ENCODE measurements around the gene ZSCAN5A.
A peak's percentile ranks its signal among the peaks of the same experiment; 100 is the strongest.
"Not testable (repeated sequence)": the region's sequence is repeated elsewhere in the genome, so short reads cannot be mapped to it uniquely, and the experiment has no call there.

Gene ZSCAN5A, protein sequence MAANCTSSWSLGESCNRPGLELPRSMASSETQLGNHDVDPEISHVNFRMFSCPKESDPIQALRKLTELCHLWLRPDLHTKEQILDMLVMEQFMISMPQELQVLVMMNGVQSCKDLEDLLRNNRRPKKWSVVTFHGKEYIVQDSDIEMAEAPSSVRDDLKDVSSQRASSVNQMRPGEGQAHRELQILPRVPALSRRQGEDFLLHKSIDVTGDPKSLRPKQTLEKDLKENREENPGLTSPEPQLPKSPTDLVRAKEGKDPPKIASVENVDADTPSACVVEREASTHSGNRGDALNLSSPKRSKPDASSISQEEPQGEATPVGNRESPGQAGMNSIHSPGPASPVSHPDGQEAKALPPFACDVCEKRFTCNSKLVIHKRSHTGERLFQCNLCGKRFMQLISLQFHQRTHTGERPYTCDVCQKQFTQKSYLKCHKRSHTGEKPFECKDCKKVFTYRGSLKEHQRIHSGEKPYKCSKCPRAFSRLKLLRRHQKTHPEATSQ

DNA sequence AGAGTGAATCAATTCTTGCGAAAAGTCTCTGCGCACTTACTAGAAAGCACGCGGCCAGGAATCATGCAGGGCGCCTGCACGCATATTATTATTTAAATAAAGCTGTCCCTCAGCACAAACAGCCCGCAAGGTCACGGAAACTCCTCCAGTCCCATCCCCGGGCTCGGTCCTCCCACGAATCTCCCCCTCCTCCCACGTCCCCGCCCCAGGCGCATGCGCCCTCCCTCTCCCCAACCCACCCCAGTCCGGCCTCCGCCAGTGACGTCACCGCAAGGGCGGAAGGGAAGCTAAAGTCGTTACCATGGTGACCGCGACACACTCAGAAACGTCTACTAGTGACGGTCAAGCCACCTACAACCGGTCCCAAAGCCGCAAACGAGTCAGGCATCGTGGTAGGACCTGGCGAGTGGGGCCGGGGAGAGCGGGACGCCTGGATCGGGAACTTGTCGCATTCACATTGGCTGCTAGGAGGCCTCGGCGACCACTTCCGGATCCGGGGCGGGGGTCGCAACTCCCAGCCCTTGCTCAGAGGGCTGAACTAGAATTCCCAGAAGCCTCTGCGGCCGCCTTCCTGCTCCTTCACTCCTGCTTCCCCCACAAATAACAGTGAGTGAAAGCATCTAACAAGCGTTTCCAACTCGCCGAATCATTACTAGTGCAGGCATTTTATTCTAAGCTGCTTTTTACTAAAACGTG, at the start of gene ZSCAN5A:
ZSCAN5A (minus strand) TSS at position 459 of the 696 bp plus-strand sequence. CDS start 89,793 bp downstream, outside the sequence.
- DNase-seq, result peak; percentile 99

DNA sequence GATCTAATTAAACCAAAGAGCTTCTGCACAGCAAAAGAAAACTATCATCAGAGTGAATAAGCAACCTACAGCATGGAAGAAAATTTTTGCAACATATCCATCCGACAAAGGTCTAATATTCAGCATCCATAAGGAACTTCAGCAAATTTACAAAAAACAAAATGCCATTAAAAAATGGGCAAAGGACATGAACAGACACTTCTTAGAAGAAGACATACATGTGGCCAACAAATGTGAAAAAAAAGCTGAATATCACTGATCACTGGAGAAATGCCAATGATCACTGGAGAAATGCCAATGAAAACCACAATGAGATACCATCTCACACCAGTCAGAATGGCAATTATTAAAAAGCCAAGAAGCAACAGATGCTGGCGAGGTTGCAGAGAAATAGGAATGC, 46.2 kb upstream of the ZSCAN5A start:
- DNase-seq, result no peak

DNA sequence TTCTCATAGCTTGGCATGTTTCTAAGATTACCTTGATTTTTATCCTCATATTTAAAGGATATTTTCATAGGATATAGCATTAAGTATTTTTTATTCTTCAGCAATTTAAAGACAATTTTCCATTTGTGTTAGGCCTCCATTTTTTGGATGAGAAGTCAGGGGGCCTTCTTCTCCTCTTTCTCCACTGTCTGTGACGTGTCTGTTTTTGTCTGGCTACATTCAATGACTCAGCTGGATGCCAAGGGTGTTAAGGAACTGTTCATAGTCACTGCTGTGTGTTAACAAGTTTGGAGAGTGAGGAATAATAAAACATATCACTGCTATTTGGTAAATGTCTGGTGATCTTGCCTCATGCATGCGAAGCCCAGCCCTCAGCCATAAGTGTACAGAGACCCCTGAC, 42.3 kb upstream of the ZSCAN5A start:
- no peak for DNase-seq

DNA sequence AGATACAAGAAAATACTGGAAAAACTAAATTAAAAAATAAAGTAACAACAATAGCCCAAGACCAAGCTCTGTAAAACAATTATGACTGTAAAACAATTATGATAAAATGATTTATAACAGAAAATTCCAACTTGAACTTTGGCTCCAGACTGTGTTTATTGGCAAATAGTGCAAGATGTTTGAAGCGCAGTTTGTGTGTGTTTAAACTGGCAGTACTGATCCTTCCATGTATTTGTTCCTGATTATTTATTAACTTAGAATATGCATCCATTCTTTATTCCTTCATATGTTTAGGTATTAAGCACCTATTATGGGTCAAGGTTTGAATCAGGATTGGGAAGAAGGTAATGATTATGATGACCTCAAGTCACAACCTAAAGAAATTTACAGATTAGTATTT, 40.9 kb upstream of the ZSCAN5A start:
- DNase-seq, result no peak

DNA sequence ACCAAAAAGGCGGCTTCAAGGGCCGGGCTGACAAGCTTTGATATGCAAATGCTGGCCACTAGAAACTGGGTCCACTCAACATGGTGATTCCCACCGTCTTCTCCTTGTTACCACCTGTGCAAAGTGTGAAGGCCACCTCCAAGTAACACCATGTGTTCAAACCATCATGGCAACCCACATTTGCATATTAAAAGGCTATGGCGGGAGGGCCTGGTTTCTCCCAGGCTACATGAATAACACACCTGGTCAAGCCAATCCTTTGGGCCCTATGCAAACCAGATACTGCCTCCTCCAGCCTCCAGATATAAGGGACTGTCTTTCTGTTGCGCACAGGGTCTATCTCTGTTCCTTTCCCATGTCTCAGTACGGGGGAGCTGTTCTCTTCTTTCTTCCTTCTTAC, 36.6 kb upstream of the ZSCAN5A start:
- DNase-seq, result no peak

DNA sequence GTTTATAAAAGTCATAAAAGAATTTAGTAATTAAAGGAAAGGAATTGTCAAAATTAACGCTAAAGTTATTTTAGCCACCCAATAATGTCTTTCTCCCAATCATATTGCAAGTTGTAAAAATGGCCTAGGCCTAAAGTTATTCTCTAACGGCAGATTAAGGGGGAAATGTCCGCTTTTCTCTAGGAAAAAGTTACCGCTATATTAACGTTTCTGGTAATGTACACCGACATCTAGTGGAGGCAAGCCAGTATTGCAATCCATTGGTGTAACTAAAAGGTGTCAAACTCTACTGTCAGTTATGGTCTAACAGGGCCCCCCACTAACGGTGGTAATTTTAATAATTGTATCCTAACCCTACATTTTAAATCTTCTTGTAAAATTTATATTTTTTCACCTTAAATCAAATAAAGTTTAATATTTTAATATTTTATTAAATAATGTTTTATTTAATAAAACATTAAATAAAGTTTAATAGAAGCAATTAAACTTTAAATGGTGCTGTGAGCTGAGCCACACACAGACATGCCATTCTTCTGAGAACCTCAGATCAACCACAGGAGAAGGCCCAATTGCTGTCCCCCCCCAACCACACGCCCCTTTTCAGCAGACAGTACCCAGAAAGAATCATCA, 35.9 kb upstream of the ZSCAN5A start:
- DNase-seq, result peak; percentile 60

DNA sequence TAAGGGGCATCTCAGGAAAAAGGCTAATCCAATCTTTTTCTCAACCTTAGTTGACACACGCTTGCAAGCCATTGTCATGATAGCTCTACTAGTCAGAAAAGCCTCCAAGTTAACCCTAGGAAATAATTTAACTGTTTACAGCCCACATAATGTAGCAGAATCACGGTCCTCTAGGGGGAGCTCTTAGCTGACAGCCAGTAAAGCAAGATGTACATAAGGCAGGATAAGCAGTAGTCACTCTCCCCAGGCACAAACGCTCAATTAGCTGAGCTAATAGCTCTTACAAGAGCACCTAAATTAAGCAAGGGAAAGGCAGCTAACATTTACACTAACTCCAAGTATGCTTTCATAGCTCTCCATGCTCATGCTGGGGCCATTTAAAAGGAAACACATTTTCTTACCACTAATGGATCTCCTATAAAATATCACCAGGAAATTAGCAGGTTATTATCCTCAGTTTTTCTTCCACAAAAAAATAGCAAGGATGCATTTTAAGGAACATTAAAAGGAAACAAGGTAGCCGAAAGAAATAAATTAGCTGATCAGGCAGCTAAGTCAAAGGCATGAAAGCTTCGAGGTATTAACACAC, 33.7 kb upstream of the ZSCAN5A start:
- DNase-seq, result no peak

DNA sequence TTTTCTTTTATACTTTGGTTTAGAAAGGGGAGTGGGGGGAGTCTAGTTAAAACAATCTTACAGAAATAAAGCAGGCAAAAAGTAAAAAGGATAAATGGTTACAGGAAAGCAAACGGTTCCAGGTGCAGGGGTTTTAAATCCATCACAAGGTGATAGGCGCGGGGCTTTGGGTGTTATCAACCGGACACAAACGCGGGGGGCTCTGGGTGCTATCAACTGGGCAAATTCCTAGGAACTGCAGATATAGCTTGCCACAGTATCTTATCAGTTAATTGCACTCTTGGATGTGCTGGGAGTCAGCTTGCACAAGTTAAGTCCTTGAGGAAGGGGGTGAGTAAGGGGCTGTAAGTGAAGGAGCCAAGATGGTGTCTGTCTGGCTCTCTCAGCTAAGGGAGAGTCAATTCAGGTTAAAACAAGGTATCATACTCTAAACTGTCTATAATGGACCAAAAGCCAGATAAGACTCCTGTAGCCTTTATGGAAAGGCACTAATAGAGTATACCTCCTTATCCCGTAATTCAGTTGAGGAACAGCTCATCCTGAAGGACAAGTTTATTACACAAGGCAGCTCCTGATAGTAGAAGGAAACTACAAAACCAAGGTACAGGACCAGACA, 32.6 kb upstream of the ZSCAN5A start:
- DNase-seq, result no peak

DNA sequence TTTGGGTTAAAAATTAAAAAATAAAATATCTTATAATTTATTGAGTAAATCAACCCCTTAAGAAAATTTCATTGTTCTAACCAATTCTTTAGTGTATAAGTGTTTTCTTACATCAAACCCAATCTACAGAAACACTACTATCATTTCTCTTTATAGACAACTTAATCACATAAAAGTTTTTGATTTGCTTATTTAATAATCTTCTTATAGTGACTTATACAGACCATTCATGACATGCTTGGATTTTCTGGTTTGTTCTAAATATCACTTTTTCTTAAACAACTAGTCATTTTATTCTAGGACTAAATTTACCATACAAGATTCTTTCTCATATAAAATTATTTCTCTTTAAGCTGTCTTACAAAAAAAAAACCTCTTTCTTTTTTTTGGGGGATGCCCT, 27.3 kb upstream of the ZSCAN5A start:
- DNase-seq, result no peak

DNA sequence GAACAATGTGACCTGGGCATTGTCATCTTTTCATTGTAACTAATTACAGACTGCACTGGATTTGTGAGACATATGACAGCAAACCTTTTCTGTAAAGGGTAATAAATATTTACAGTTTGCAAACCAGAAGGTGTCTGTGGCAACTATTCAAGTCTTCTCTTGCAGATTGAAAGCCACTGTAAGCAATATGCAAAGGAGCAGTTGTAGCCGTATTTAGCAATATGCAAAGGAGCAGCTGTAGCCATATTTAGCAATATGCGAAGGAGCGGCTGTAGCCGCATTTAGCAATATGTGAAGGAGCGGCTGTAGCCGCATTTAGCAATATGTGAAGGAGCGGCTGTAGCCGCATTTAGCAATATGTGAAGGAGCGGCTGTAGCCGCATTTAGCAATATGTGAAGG, 24.4 kb upstream of the ZSCAN5A start:
- not testable (repeated sequence) for DNase-seq

DNA sequence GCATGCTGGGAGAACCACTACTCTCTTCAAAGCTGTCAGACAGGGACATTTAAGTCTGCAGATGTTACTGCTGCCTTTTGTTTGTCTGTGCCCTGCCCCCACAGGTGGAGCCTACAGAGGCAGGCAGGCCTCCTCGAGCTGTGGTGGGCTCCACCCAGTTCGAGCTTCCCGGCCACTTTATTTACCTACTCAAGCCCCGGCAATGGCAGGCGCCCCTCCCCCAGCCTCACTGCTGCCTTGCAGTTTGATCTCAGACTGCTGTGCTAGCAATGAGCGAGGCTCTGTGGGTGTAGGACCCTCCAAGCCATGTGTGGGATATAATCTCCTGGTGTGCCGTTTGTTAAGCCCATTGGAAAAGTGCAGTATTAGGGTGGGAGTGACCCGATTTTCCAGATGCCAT, 22.4 kb upstream of the ZSCAN5A start:
- not testable (repeated sequence) for DNase-seq

DNA sequence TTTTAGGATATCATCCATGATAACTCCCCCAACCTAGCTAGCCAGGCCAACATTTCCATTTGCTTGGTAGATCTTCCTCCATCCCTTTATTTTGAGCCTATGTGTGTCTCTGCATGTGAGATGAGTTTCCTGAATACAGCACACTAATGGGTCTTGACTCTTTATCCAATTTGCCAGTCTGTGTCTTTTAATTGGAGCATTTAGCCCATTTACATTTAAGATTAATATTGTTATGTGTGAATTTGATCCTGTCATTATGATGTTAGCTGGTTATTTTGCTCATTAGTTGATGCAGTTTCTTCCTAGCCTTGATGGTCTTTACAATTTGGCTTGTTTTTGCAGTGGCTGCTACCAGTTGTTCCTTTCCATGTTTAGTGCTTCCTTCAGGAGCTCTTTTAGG, 20.7 kb upstream of the ZSCAN5A start:
- DNase-seq, result not testable (repeated sequence)

DNA sequence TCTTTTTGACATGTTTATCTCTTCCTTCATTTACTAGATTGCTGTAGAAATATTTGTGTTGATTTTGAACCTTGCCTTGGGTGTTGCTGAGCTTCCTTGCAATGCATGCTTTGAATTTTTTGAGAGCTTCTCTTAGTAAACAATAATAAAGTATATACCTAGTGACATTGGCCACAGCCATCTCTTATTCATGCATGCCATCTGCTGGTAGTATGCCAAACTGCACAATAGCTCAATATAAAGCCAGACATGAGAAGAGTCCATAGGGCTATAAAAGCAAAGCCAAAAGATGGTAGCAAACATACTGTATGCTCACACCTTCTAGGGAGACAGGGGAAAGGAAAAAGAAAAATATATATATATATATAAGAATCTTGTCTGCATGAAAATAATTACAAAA, 18.9 kb upstream of the ZSCAN5A start:
- no peak for DNase-seq

DNA sequence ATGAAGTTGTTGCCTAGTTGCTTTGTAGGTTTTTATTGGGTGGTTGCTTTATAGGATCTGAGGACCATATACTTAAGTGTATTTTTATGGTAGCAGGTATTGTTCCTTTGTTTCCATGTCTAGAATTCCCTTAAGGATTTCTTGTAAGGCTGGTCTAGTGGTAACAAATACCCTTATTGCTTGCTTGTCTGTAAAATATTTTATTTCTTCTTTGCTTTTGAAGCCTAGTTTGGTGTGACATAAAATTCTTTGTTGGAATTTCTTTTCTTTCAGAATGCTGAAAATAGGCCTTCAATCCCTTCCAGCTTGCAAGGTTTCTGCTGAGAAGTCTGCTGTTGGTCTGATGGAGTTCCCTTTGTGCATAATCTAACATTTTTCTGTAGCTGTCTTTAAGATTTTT, 18.1 kb upstream of the ZSCAN5A start:
- DNase-seq, result no peak

DNA sequence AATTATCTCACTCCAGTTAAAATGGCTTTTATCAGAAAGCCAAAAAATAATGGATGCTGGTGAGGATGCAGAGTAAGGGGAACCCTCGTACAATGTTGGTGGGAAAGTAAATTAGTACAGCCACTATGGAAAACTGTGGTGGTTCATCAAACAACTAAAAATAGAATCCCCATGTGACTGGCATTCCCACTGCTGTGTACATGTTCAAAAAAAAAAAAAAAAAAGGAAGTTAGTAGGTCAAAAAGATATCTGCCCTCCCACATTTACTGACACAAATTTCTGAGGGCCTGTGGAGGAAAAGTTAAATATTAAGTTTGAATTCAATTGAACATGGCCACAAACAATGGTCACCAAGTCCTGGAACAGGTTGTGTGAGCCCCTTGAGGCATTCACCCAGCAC, 9.8 kb upstream of the ZSCAN5A start:
- DNase-seq, result no peak

DNA sequence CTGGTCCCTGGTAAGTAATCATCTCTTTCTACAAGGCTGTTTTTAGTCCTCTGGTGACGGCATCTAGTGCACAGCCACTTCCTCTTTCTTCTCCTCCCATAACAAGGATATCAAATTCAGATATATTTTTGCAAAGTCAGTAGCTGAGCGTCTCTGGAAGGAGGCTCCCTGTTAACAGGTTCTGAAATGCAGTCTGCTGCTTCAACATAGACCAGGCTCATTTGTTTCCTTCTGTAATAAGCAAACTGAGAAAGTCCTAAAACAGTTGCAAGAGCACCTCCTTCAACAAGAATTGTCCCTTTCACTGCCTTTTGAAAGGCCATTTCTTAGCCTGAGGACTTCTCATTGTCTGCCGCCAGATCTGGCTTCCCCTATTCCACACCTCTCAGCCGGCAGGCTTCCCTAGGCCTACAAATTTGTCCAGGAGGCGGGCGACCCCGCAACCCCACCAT, 7.4 kb upstream of the ZSCAN5A start:
- DNase-seq, result no peak

DNA sequence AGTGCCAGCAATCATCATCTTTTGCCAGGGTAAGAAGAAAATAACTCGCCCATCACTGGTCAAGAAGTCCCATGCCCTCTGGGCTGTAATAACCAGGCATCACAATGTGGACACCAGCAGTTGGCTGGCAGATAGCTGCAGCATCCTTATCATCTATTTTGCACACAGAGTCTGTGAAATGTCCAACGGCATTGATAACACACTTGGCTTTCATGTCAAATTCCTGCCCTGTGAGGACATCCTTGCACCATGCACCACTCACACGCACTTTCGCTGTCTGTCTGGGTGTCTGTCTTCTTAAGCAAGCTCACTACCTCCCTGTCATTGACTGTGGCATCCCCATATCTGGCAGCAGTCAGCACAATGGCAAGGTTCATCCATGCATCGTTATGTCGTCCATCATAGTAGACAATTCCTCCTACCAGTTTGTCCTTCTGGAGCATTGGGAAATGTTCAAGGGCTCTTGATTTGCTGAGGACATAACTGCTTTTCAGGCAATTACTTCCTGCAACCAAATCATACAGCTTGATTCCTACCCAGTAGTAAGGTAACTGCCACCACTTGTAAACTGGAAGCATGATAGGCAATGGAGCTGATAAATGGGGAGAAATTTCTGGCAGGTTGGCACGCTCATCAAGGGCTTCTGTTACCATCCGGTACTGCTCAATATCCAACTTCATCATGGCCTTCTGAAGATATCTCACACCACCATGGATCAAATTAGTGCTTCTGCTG, 6.8 kb upstream of the ZSCAN5A start:
- DNase-seq, result no peak

DNA sequence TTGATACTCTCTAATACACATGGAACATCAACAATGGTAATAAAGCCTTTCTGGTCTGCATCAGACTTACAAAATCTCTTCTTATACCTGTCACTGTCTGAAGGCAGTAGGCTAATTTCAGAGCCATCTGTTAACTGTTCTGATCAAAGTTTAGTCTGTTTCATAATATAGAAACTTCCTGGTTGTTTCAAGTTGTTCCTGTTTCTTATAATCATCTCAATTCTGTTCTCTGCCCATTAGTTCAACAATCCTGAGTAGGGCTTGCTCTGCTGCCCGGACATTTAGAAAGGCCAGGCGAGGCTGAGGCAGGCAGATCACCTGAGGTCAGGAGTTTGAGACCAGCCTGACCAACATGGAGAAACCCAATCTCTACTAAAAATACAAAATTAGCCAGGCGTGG, 5.4 kb upstream of the ZSCAN5A start:
- no peak for DNase-seq

DNA sequence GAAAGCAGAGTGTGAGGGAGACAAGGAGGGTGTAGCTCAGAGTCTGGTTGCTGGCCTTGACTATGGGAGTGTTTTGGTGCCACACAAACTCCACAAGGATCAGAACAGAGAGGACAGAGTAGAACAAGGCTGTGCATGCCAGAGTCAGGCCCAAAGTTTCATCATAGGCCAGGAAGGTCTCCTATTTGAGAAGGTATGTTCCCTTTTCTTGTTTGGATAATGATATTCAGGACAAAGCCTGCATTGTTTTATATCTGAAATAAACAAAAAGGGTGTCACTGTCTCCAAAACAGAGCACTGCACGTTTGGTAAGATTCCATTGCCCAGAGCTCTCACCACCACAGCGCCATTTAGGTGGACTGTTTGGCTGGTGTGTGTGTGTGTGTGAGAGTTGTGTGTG, 3.1 kb upstream of the ZSCAN5A start:
- DNase-seq, result no peak

DNA sequence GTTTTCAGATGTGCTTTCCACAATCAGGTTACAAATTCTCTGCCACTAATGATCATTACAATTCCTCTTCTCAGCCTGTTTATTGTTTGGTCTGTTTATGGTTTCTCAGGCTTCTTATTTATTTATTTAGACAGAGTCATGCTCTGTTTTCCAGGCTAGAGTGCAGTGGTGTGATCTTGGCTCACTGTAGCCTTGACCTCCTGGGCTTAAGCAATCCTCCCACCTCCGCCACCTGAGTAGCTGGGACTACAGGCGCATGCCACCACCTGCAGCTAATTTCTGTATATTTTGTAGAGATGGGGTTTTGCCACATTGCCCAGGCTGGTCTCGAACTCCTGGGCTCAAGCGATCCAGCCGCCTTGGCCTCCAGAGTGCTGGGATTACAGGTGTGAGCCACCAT, 2.1 kb upstream of the ZSCAN5A start:
- no peak for DNase-seq

DNA sequence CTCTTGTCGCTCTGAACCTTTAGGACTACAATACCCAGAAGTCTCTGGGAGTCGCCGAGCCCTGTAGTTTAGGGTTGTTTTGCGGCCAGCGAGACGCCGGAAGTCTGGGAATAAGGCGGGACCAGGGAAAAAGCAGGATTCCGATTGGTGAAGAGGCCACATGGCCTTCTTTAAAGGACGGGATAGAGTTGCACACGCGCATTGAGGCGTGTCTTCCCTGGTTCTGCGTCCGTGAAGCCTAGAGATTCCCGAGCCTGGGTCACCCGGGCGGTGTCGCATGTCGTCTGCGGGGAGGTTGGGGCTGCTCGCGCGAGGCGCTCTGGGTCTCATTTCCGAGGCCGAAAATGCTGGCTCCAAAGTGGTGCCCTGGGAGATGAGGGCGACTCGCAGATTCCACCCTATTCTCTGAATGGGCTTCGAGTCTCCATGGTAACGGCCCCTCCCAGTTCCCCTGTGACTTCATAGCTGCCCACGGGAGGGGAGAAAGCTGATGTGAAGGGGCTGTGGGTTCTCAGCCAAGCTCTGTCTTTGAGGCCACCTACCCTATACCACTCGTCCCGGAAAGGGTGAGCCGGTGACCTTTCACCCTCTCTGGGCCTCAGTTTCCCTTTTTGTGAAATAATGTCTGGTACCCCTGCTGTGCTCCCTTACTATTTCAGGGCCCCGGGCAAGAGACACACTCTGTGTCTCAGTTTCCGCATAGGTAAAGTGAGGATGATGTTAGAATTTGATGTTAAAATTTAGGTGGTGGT, 614 bp upstream of the ZSCAN5A start:
- peak; percentile 95 for DNase-seq

Data from activated CD8-positive, alpha-beta memory T cell treated with anti-CD3 and anti-CD28 coated beads for 24 hours (primary cell).